Gastrocnemius medialis (tissue), 4 donors: ENCODE data around the gene SUMF2. TPM values are rescaled to one million over a fixed set of nuclear protein-coding genes. Genes with fewer than 3 reads are reported as not detected.
"Not testable (repeated sequence)": the region's sequence is repeated elsewhere in the genome, so short reads cannot be mapped to it uniquely, and the experiment has no call there.

Source experiments
- ATAC-seq, 2 donors: fragments of 150-250 bp; one replicate each; pipeline ENCODE4 v1.9.1; 2016
- DNase-seq, 2 donors: peaks; one replicate each; pipeline ENCODE4 v3.0.0-alpha.2; 2019
- H3K27ac ChIP-seq, 4 donors: fragments of 200-600 bp; sonication (generic); 1 replicate in 1 of 4; 2 replicates in 3 of 4; pipeline ENCODE4 v1.5.1; 2016 to 2018; ENCODE audit warnings: mild to moderate bottlenecking in 2 of 4, moderate library complexity in 1 of 4
- H3K27me3 ChIP-seq, 3 donors: fragments of 200-600 bp; sonication (generic) in 2 of 3; 1 replicate in 1 of 3; 2 replicates in 2 of 3; pipeline versions ENCODE4 v1.5.1 to v1.6.0; 2016 to 2019; ENCODE audit warnings: mild to moderate bottlenecking in 1 of 3, moderate library complexity in 1 of 3
- H3K36me3 ChIP-seq, 2 donors: fragments of 200-600 bp; sonication (generic) in 1 of 2; one replicate each; pipeline ENCODE4 v1.5.1; 2017 to 2018
- H3K4me1 ChIP-seq, 2 donors: fragments of 200-600 bp; sonication (generic) in 1 of 2; one replicate each; pipeline ENCODE4 v1.5.1; 2016 to 2017; ENCODE audit warnings: mild to moderate bottlenecking in 2 of 2
- H3K4me3 ChIP-seq, 4 donors: fragments of 200-600 bp; sonication (generic) in 3 of 4; 1 replicate in 1 of 4; 2 replicates in 3 of 4; pipeline ENCODE4 v1.5.1; 2016 to 2019; ENCODE audit warnings: mild to moderate bottlenecking in 2 of 4
- H3K9me3 ChIP-seq, 3 donors: fragments of 200-600 bp; sonication (generic) in 2 of 3; 1 replicate in 1 of 3; 2 replicates in 2 of 3; pipeline ENCODE4 v1.5.1; 2016 to 2019
- POLR2A ChIP-seq, 2 donors: fragments of 450-650 bp; IDR thresholded peaks; one replicate each; pipeline ENCODE4 v1.6.1; 2017; ENCODE audit warnings: antibody characterized with exemption in 2 of 2, mild to moderate bottlenecking in 2 of 2, moderate library complexity in 2 of 2
- in situ Hi-C, 4 donors: fragments of 200-750 bp; cut with MboI; loops; one replicate each; pipeline versions ENCODE4 v1.15.0 to v1.8.0; 2017; ENCODE audit warnings: low sequenced_read_pairs in 4 of 4
- intact Hi-C: fragments of 100-400 bp; cut with DNase I; formaldehyde crosslinking; loops from one replicate; pipeline ENCODE4 v1.15.1; 2023; ENCODE audit warnings: low total_unique reads
- total RNA-seq, 4 donors: library from RNA; depleted of rRNA; stranded (reverse); fragments of >200 nt; gene quantifications; one replicate each; pipeline versions ENCODE4 v1.1.0 to v1.2.3, GENCODE V29; 2016
- TF ChIP-seq, protein P1 (sequence below), 5 experiments: fragments of 450-650 bp in 3 of 5; fragments of 200-600 bp in 2 of 5; sonication (generic) in 2 of 5; IDR thresholded peaks in 4 of 5; conservative IDR thresholded peaks in 1 of 5; 1 replicate in 4 of 5; 2 replicates in 1 of 5; pipeline ENCODE4 v1.5.1; 2016 to 2019; ENCODE audit warnings: antibody characterized with exemption in 5 of 5, mild to moderate bottlenecking in 3 of 5, moderate library complexity in 3 of 5

SUMF2 gene
- total RNA-seq, 4 donors from 2014 or later = 29.8 to 32.0 (median 31.1) TPM

DNA sequence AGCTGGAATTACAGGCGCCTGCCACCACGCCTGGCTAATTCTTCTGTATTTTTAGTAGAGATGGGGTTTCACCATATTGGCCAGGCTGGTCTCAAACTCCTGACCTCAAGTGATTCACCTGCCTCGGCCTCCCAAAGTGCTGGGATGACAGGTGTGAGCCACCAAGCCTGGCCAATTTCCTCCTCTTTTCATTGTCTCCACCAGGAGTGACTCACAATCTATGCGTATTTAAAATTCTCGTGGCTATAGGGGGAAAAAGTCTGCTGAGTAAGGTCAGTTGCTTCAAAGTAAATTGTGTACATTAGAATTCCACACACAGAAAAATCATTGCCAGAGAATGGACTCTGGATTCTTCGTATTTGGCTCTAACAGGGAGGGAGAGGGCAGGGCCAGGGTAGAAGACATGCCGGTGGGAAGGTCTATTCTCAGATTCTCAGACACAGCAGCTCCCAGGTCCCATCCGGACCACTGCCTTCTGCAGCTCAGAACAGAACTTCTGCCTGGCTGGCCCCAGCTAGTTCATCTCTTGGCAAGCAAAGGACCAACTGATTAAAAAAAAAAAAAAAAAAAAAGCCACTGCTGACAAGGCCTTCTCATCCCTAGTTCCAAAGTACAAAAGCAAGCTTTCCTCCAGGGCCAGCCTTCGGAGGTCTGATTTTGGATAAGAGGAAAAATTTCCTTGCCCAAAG is 35.0 kb upstream of the SUMF2 start:
- in situ Hi-C loops = loop anchor here in 1 of 4 donors (10.0 kb wide), 1 partner anchor 264 kb away; no protein-coding TSS in a partner anchor
- ATAC-seq (no peak), DNase-seq (no peak)
- Histone ChIP-seq H3K27me3 (no peaks in the 10 kb centered on the region), H3K4me1 (peaks cover 0 to 5% of the 10 kb centered on the region in 2 donors), H3K4me3 (no peak overlapping the region), H3K36me3 (no peaks in the 10 kb centered on the region), H3K27ac (no peak overlapping the region), H3K9me3 (no peaks in the 10 kb centered on the region)
- TF ChIP-seq, protein P1, sequence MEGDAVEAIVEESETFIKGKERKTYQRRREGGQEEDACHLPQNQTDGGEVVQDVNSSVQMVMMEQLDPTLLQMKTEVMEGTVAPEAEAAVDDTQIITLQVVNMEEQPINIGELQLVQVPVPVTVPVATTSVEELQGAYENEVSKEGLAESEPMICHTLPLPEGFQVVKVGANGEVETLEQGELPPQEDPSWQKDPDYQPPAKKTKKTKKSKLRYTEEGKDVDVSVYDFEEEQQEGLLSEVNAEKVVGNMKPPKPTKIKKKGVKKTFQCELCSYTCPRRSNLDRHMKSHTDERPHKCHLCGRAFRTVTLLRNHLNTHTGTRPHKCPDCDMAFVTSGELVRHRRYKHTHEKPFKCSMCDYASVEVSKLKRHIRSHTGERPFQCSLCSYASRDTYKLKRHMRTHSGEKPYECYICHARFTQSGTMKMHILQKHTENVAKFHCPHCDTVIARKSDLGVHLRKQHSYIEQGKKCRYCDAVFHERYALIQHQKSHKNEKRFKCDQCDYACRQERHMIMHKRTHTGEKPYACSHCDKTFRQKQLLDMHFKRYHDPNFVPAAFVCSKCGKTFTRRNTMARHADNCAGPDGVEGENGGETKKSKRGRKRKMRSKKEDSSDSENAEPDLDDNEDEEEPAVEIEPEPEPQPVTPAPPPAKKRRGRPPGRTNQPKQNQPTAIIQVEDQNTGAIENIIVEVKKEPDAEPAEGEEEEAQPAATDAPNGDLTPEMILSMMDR (IDR thresholded peaks at IDR 0.05 in 4 of 5, conservative IDR thresholded peaks at IDR 0.05 in 1 of 5) = no peak
- intact Hi-C loops = no loop called here

DNA sequence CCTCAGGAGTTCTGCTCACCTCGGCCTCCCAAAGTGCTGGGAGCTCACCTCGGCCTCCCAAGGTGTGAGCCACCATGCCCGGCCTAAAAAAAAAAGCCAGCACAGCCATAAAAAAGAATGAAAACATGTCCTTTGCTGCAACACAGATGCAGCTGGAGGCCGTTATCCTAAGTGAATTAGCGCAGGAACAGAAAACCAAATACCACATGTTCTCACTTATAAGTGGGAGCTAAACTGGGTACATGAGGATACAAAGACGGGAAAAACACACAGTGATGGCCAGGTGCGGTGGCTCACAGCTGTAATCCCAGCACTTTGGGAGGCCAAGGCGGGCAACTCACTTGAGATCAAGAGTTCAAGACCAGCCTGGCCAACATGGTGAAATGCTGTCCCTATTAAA is 33.7 kb upstream of the SUMF2 start:
- H3K9me3 ChIP-seq = no peaks in the 10 kb centered on the region
- H3K27me3 ChIP-seq = no peaks in the 10 kb centered on the region
- no peaks in the 10 kb centered on the region for H3K36me3 ChIP-seq
- intact Hi-C loops = no loop called here
- no peak overlapping the region for H3K4me3 ChIP-seq
- DNase-seq = no peak
- in situ Hi-C loops = no loop called here
- H3K27ac ChIP-seq = no peak overlapping the region
- TF ChIP-seq POLR2A (IDR thresholded peaks at IDR 0.05) = no peak
- TF ChIP-seq, protein P1 (IDR thresholded peaks at IDR 0.05 in 4 of 5, conservative IDR thresholded peaks at IDR 0.05 in 1 of 5) = no peak
- ATAC-seq = no peak
- peaks cover 0 to 5% of the 10 kb centered on the region in 2 donors for H3K4me1 ChIP-seq

DNA sequence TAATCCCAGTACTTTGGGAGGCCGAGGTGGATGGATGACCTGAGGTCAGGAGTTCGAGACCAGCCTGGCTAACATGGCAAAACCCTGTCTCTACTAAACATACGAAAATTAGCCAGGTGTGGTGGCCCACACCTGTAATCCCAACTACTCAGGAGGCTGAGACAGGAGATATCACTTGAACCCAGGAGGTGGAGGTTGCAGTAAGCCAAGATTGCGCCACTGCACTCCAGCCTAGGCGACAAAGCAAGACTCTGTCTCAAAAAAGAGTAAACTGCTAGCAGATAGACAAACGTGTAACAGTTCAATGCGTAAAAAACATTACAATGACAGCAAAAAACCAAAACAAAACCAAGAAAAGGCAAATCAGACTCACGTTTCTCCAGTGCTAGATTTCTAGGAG is 32.5 kb upstream of the SUMF2 start:
- ATAC-seq, H3K36me3 ChIP-seq, H3K4me3 ChIP-seq, H3K27me3 ChIP-seq, H3K4me1 ChIP-seq, DNase-seq, H3K27ac ChIP-seq, in situ Hi-C loops, intact Hi-C loops, H3K9me3 ChIP-seq: not testable (repeated sequence)

DNA sequence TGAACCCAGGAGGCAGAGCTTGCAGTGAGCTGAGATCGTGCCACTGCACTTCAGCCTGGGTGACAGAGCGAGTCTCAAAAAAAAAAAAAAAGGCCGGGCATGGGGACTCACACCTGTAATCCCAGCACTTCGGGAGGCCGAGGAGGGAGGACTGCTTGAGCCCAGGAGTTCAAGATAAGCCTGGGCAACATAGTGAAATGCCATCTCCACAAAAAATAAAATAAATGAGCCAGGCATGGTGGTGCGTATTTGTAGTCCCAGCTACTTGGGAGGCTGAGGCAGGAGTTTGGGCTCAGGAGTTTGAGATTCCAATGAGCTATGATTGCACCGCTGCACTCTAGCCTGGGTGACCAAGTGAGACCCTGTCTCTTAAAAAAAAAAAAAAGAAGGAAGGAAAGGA is 31.5 kb upstream of the SUMF2 start:
- H3K9me3 ChIP-seq, in situ Hi-C loops, H3K36me3 ChIP-seq, H3K27me3 ChIP-seq, H3K27ac ChIP-seq, DNase-seq, H3K4me1 ChIP-seq, intact Hi-C loops, ATAC-seq, H3K4me3 ChIP-seq: not testable (repeated sequence)

DNA sequence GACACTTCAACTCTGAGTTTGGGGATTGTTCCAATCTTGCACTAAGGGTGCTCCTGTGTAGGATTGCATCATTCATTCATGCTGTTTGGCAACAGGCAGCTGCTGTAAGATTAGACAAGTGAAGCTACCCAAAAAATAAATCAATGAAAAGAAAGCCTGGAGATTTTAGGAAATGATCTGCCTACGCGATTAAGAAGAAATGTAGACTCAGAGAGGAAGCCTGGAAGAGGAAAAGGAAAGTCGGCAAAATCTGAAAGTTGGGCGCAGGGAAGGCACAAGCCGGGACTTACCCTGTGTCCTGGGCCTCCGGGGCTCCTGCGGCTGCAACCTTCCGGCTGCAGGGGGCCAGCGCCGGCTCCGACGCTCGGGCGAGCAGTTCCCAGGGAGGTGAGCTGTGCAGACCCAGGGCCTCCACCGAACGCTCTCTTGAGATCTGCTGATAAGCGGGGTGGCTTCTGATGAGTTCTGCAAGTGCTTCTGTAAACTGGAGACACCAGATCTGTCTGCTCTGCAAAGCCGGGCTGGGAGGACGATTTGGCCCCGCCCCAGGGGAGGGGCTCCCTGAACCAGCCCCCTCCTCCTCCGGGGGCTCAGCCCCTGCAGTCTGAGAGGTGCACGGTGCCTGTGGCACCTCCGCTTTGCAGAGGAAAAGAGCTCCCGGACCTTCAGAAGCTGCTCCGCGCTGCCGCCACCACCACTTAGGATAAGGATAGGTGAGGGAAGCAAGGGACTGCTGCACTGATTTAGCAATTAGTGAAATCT is 30.2 kb upstream of the SUMF2 start:
- in situ Hi-C loops = no loop called here
- Histone ChIP-seq H3K27me3 (no peaks in the 10 kb centered on the region), H3K9me3 (no peaks in the 10 kb centered on the region), H3K4me3 (peak overlapping the region; percentile 57 to 74 (median 68)), H3K36me3 (no peaks in the 10 kb centered on the region), H3K27ac (peak overlapping the region in 2 of 4 donors; percentile 10 to 34), H3K4me1 (peaks cover 0 to 5% of the 10 kb centered on the region in 2 donors)
- ATAC-seq (peak; percentile 65 to 91), DNase-seq (peak; percentile 12 to 23)
- no peak for TF ChIP-seq POLR2A (IDR thresholded peaks at IDR 0.05)
- TF ChIP-seq, protein P1 (IDR thresholded peaks at IDR 0.05 in 4 of 5, conservative IDR thresholded peaks at IDR 0.05 in 1 of 5) = peak in 3 of 5 experiments; percentile 14 to 48 (median 19)
- intact Hi-C loops = no loop called here
